HTR-8/SVneo (cell line): Measurements from ENCODE around the gene MPRIP.
A peak's percentile ranks its signal among the peaks of the same experiment; 100 is the strongest.

Experiments used
- DNase-seq: peaks from one replicate; pipeline ENCODE4 v3.0.0; 2011; ENCODE audit warnings: low spot score, mixed read lengths; ENCODE audit not compliant: insufficient read length
- FAIRE-seq: peaks from 2 replicates; lab custom pipeline; 2011; peaks lifted over from hg19 to GRCh38; lab: Jason Lieb, UNC

Gene MPRIP

DNA sequence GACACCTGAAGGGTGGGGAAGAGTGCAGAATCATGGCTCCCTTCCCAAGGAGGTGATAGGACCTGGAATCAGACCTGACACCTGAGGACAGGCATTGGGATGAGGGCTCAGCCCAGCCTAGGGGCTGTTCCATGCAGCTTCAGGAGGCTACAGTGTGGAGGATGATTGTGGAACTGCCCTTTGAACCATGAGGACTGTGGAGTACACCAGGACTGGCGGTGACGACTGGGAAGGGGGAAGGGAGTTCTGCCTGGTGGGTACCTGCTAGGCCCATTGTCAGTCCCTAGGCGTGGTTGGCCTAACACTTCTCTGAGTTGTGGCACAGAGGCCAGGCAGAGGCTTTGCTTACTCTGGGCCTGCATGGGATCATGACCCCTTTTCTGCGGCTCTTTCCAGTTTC lies 76.1 kb downstream of the MPRIP start:
- FAIRE-seq (no peak), DNase-seq (no peak)

- DNase-seq (no peak), FAIRE-seq (peak; percentile 33)
Observed at GRCh38 chr17:17119106-17119505, 76.8 kb downstream of the MPRIP start.

- FAIRE-seq = no peak
- DNase-seq = no peak
Observed at GRCh38 chr17:17119533-17119932, 77.3 kb downstream of the MPRIP start.

DNA sequence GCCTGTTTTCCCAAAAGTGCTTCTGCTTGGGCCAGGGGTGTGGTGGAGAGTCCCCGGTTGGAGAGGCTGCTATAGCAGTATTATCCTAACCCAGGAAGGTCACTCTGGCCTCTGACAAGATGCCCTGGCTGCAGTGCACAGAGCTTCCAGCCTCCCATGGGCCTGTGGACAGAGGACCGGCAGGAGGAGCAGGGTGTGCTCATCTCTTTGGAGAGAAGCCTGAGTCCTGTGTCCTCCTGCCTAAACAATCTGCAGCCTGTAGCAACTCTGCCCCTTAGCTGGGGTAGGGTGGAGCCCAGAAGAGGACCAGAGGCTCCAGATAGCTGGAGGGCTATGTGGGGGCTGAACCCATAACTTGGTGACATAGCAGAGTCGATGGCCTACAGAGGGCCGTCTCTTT lies 78.0 kb downstream of the MPRIP start:
- no peak for DNase-seq
- no peak for FAIRE-seq

DNA sequence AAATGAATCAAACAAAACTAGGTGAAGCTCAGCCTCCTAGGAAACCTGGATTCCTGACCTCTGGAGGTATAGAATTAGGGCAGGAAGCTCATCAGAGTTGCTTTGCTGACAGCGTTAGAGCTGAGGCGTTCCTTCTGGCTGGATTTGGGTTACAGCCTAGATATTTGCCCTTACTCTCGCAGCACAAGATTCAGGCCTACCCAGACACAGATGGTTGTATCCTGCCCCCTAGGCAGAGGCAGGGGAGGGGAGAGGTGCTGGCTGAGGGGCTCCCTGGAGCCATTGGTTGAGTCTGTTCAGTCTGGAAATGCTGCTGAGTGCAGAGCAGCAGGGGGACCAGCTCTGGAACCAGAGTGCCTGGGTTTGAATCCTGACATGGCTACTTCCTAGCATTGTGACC lies 78.4 kb downstream of the MPRIP start:
- no peak for DNase-seq
- no peak for FAIRE-seq

DNA sequence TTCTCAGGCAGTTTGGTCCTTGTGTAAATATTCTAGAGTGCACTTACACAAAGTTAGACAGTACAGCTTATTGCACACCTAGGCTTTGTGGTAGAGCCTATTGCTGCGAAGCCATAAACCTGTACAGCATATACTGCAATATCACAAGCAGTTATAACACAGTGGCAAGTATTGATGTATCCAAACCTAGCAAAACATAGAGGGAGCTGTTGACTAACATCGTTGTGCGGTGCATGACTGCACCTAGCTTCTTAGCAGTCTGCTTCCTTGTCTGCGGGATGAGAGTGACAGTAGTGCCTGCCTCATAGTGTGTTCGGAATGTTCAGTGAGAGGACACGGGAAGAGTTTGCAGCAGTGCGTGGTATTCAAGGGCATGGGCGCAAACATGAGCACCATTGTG lies 78.9 kb downstream of the MPRIP start:
- FAIRE-seq = peak; percentile 87

GRCh38 chr17:17122781-17123483 lies 80.7 kb downstream of the MPRIP start:
- DNase-seq = no peak
- FAIRE-seq = peak; percentile 23

More for the DNA sequence above, 78.9 kb downstream of the MPRIP start:
- no peak for DNase-seq

DNA sequence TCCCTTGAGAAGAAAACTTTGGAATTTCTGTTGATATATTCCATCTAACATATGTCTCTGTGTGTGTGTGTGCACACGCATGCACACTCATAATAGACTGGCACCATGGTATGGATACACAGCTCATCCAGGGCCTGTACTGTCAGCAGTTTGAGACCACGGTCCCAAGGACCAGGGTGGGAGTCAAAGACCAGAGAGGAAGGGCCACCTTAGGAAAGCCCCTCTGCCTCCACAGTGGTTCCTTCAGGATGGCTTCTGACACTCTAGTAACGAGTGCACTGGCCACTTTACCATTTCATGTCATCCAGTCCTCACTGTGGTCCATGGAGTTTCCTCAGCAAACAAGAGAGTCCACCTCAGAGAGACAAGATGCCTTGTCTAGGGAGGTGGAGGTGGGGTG lies 82.1 kb downstream of the MPRIP start:
- DNase-seq (no peak), FAIRE-seq (no peak)

DNA sequence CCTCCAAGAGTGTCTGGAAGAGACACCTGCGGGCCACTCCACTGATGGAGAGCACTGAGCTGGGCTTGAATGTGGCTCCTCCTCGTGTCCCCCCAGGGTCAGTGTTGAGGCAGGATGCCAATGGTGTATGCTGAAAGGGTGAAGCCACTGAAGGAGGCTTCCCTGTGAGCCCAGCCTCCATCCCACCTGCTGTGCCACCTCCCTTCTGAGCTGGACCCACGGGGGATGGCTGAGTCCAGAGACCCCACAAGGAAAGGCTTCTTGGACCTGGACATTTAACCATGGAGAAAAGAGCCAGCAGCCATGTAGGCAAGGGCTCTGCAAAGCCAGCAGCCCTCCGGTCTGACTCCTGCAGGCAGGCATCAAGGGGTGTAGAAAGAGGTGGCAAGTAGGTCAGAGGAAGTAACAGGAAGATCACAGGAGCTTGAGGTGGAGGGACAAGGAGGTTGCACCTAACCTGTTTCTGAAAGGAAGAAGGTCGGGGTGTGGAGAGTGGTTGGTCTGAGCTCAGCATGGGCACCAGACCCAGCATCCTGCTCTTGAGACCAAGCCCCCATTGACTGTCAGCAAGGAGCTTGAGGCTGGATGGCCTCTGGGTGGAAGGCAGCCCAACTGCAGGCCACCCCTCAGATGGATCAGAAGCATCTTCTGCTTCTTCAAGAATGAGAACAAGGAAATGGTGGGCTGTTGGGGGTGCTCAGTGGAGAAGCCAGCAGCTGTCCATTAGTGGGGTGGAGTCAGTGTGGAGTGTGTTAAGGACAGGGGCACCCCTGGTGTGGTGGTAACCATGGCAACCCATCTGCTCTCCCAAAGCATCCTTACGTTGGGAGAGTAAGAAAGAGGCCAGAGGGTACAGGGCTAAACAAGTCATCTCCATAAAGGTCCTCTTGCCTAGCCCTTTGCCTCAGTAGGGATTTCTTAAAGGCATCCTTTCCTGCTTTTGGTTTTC lies 83.2 kb downstream of the MPRIP start:
- FAIRE-seq = no peak
- DNase-seq = no peak

- no peak for DNase-seq
- peak; percentile 58 for FAIRE-seq
Observed at GRCh38 chr17:17126131-17127110, 84.2 kb downstream of the MPRIP start.

DNA sequence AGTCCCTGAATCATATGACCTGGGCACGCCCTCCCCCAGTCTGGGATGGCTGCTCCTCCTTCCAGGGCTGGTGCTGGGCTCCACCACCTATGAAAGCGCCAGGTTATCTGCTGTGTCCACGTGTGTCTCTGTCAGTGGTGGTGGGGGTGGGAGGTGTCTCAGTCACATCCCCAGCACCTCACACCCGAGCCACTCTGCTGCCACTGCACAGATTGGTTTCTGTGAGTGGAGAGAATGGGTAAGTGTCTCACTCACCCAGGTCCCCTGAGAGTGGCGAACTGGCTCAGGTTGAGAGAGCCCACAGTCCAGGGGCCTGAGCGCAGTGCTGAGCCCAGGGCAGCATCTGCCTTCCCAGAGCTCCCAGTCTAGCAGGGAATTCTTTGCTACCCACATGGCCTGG lies 84.9 kb downstream of the MPRIP start:
- FAIRE-seq (no peak), DNase-seq (no peak)

DNA sequence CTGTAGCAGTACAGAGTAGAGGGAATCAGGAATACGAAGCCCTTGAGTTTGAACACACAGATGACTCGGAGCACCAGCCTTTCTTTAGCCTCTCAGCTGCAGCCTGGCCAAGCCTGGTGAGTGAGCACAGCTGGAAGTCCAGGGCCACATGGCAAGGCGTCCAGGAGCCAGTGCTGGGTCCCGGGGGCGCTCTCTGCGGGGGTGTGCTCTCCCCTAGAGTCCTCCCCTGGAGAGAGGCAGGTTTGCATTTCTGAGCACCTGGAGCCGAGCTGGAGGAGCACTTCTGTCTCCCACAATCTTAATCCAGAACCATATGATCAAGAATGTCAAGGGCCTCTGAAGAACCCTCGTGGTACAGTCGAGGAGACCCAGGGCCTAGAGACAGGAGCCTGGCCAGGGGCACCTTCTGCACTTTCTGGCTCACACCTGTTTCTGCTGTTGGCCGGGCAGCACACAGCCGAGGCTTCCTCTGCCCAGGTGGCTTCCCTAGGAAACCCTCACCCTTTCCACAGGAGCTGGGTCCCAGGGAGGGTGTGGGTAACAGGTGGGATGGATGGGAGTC lies 85.6 kb downstream of the MPRIP start:
- DNase-seq = no peak
- FAIRE-seq = no peak

GRCh38 chr17:17128476-17129075 lies 86.3 kb downstream of the MPRIP start:
- FAIRE-seq = no peak
- DNase-seq = no peak

GRCh38 chr17:17129466-17129865 lies 87.2 kb downstream of the MPRIP start:
- DNase-seq (no peak), FAIRE-seq (no peak)

GRCh38 chr17:17130077-17130844 lies 88.0 kb downstream of the MPRIP start:
- DNase-seq (no peak), FAIRE-seq (no peak)

GRCh38 chr17:17131839-17132238 lies 89.6 kb downstream of the MPRIP start:
- DNase-seq (no peak), FAIRE-seq (no peak)

GRCh38 chr17:17132746-17133145 lies 90.5 kb downstream of the MPRIP start:
- FAIRE-seq = no peak

DNA sequence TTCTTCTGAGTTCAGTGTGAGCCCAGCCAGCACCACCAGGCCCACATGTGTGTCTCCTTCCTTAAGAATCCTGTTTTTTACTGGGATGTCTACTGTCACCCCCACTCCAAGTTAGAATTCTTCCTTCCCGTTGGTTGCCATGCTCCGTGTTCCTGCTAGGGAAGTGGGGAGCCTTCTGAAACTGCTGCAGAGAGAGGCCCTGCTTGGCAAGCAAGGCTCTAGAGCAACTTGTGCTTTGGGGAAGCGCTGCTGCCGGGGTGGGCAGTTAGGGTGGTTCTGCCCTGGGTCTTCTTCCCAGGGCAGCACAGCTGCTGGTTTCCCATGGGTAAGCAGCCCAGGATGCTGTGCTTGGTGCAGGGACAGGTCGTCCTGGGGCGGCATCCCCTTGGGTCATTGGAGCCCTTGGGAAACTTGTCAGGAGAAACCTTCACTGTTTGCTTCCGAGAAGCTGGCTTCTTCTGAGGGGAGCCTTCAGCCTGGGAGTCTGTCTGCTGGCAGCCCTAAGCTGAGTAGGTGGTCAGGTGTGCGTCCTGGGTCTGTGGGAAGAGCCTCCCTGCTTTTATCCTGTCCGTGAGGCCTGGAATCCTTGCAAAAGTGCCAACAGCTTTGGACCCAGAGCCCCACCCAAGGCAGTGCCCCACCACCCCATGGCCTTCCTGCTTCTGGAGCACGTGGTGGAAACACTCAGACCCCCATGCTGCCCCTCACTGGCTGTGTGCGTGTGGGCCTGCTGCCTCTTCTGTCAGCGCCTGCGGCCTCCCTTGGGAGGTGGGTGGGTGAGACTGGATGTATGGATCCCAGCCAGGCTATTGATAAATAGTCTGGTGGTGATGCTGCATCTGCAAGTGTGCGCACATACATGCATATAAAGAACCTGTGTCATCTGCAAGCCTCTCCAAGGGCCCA lies 92.0 kb downstream of the MPRIP start:
- no peak for DNase-seq
- FAIRE-seq = no peak

More at GRCh38 chr17:17132746-17133145, 90.5 kb downstream of the MPRIP start:
- no peak for DNase-seq
